SU-DHL-6 (cell line): ENCODE results near the gene TIMP2.

ENCODE experiments used
- EZH2phosphoT487 ChIP-seq: fragments of 200-600 bp; sonication (generic), shearing (Covaris generic); conservative IDR thresholded peaks from 2 replicates; pipeline ENCODE4 v1.6.1; 2018; ENCODE audit warnings: mild to moderate bottlenecking, antibody characterized with exemption, low read length, moderate library complexity, mixed read lengths
- TF ChIP-seq, protein P1 (sequence below): fragments of 200-600 bp; sonication (generic); IDR thresholded peaks from one replicate; pipeline ENCODE4 v1.5.1; 2017; ENCODE audit warnings: antibody characterized with exemption, mild to moderate bottlenecking, low read length, moderate library complexity; ENCODE audit not compliant: insufficient read depth, poor library complexity, severe bottlenecking

DNA sequence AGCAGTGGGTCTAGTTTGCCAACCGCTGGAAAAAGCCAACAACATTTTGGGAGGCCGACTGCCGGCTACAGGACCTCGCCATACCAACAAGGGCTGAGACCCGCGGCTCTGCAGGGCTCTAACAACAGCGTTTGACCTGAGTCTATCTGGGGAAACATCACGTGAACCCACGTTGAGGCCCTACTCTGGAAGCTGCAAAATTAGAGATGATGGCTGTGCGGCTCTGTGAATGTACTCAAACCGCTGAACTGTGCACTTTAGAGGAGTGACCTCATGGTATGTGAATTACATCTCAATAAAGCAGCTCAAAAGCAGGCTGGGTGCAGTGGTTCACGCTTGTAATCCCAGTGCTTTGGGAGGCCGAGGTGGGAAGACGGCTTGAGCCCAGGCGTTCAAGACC, 12.1 kb downstream of the TIMP2 start:
- TF ChIP-seq, protein P1, sequence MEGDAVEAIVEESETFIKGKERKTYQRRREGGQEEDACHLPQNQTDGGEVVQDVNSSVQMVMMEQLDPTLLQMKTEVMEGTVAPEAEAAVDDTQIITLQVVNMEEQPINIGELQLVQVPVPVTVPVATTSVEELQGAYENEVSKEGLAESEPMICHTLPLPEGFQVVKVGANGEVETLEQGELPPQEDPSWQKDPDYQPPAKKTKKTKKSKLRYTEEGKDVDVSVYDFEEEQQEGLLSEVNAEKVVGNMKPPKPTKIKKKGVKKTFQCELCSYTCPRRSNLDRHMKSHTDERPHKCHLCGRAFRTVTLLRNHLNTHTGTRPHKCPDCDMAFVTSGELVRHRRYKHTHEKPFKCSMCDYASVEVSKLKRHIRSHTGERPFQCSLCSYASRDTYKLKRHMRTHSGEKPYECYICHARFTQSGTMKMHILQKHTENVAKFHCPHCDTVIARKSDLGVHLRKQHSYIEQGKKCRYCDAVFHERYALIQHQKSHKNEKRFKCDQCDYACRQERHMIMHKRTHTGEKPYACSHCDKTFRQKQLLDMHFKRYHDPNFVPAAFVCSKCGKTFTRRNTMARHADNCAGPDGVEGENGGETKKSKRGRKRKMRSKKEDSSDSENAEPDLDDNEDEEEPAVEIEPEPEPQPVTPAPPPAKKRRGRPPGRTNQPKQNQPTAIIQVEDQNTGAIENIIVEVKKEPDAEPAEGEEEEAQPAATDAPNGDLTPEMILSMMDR, result no peak
- TF ChIP-seq EZH2phosphoT487, result no peak
